ENCODE measurements around the gene MOBP. TPM values are rescaled to one million over a fixed set of nuclear protein-coding genes. Genes with fewer than 3 reads are reported as not detected.

MOBP gene
- total and polyA plus RNA-seq, 2 of the 8 experiments (the other 6 are each of a cell fraction or from before 2014, with no cell fraction given): 0.06 to 0.50 TPM

- Histone ChIP-seq H3K4me3 (ENCODE audit: extremely low read depth in 1 of 4, insufficient read depth in 2 of 4, low read depth in 3 of 4, low read length in 4 of 4) (peak overlapping the region in 1 of 4 experiments; percentile 20; a peak in 1 of 8 replicates), H3K27ac (ENCODE audit: low read depth, low read length) (no peak overlapping the region; the same call in 1 of the 2 replicates), H3K36me3 (ENCODE audit: control insufficient read depth in 2 of 4, insufficient read depth in 4 of 4, low read length in 3 of 4) (no peaks in the 10 kb centered on the region), H4K20me1 (replicated peaks in 1 of 2; ENCODE audit: control insufficient read depth in 1 of 2, insufficient read depth in 2 of 2, low read length in 2 of 2) (no peaks in the 10 kb centered on the region), H2BK20ac (ENCODE audit: low read length) (0 out of 2 replicates have a peak overlapping the region, but pooled peaks have one; percentile 83), H2AFZ (ENCODE audit: low read length) (no peak overlapping the region), H3K56ac (replicated peaks; ENCODE audit: insufficient read length, low read depth, low read length) (no peak overlapping the region), H3K23me2 (ENCODE audit: low read depth, low read length) (no peaks in the 10 kb centered on the region), H3K23ac (ENCODE audit: insufficient read length) (no peak overlapping the region), H2AK5ac (ENCODE audit: low read depth, low read length) (peak overlapping the region; percentile 84; the same call in 1 of the 2 replicates), H3K4me1 (replicated peaks in 1 of 4; ENCODE audit: control insufficient read depth in 3 of 4, insufficient read depth in 4 of 4, low read length in 3 of 4) (peaks cover 0 to 3% (median 0%) of the 10 kb centered on the region in 4 experiments; a peak in 1 of 7 replicates), H3K9me3 (ENCODE audit: insufficient read depth in 2 of 2, low read depth in 1 of 2, low read length in 1 of 2) (peaks cover 0 to 3% of the 10 kb centered on the region in 2 experiments; a peak in 1 of 4 replicates), H3K79me2 (ENCODE audit: control insufficient read depth in 1 of 2, insufficient read depth in 2 of 2, low read length in 2 of 2) (no peaks in the 10 kb centered on the region), H3K18ac (ENCODE audit: extremely low read depth, low read length) (0 out of 2 replicates have a peak overlapping the region, but pooled peaks have one; percentile 65), H4K5ac (ENCODE audit: insufficient read length, low read depth, low read length) (no peak overlapping the region), H2BK12ac (ENCODE audit: low read depth, low read length) (peak overlapping the region; percentile 86; the same call in 1 of the 2 replicates), H3K79me1 (ENCODE audit: low read depth, low read length) (no peaks in the 10 kb centered on the region), H3K4me2 (ENCODE audit: insufficient read depth in 1 of 2, low read depth in 2 of 2, low read length in 2 of 2) (no peak overlapping the region), H3K9ac (replicated peaks in 1 of 4; ENCODE audit: extremely low read depth in 1 of 4, low read depth in 3 of 4, low read length in 3 of 4) (no peak overlapping the region), H2BK5ac (ENCODE audit: low read depth, low read length) (peak overlapping the region; percentile 74; the same call in 1 of the 2 replicates), H4K91ac (replicated peaks; ENCODE audit: insufficient read length, low read length) (no peak overlapping the region), H3K14ac (ENCODE audit: insufficient read length) (no peak overlapping the region), H4K8ac (ENCODE audit: extremely low read depth, insufficient read depth, low read length) (no peak overlapping the region), H2BK15ac (ENCODE audit: low read length) (no peak overlapping the region), H2BK120ac (replicated peaks; ENCODE audit: low read depth, low read length) (no peak overlapping the region), H3K27me3 (replicated peaks in 1 of 4; ENCODE audit: control insufficient read depth in 3 of 4, extremely low read depth in 1 of 4, insufficient read depth in 3 of 4, low read length in 3 of 4) (no peaks in the 10 kb centered on the region), H3K4ac (replicated peaks; ENCODE audit: insufficient read length, low read depth, low read length) (no peak overlapping the region)
- WGBS, 2 experiments (ENCODE audit: extremely low coverage in 1 of 2, insufficient coverage in 1 of 2, insufficient read length in 1 of 2, insufficient replicate concordance in 2 of 2, low coverage in 1 of 2, low lambda C conversion rate in 2 of 2, missing lambda C conversion rate in 1 of 2): 70% methylated on average over 4 of the region's 4 CpGs; no CpG with 5 or more reads in 1 of the 2 experiments
- peak in 1 of 2 experiments; percentile 21 for DNase-seq (ENCODE audit: low read depth in 1 of 2, low spot score in 2 of 2)
- FAIRE-seq: peak; percentile 92
- CTCF ChIA-PET (ENCODE audit: partially characterized antibody): interaction anchor here (0.7 to 2.1 kb wide), 5 partner anchors 13 to 127 kb away, joined by 3 to 14 read pairs (median 9); no protein-coding TSS in a partner anchor
- POLR2A ChIA-PET (ENCODE audit: partially characterized antibody): interaction anchor here (0.6 kb wide), 1 partner anchor 13 kb away, joined by 3 read pairs; no protein-coding TSS in a partner anchor
- TF ChIP-seq KDM4A (IDR thresholded peaks at IDR 0.05; ENCODE audit: low read depth, low read length, severe bottlenecking) (no peak), KDM1A (IDR thresholded peaks at IDR 0.05; ENCODE audit: borderline replicate concordance, low read length) (no peak), RBBP5 (IDR thresholded peaks at IDR 0.05; ENCODE audit: borderline replicate concordance, low read depth, low read length) (no peak), TAF7 (optimal IDR thresholded peaks at IDR 0.05; ENCODE audit: borderline replicate concordance, low read depth, low read length) (no peak), E2F6 (IDR thresholded peaks at IDR 0.05) (no peak), POLR2A (IDR thresholded peaks at IDR 0.05; ENCODE audit: control extremely low read depth in 1 of 2, low read depth in 2 of 2, low read length in 2 of 2) (no peak), GTF2F1 (IDR thresholded peaks at IDR 0.05; ENCODE audit: borderline replicate concordance, low read depth, low read length) (no peak), CHD1 (IDR thresholded peaks at IDR 0.05; ENCODE audit: low read depth, low read length) (no peak), SUZ12 (IDR thresholded peaks at IDR 0.05; ENCODE audit: low read length) (no peak), FOSL1 (IDR thresholded peaks at IDR 0.05; ENCODE audit: insufficient read depth, low read depth, low read length) (no peak), RAD21 (IDR thresholded peaks at IDR 0.05 in 1 of 2, conservative IDR thresholded peaks at IDR 0.05 in 1 of 2; ENCODE audit: low read depth in 2 of 2, low read length in 2 of 2) (no peak)
Observed at GRCh38 chr3:39473452-39474125, 6.1 kb downstream of the MOBP start.

Measured in H1 (cell line).